NCI-H748 (cell line): ENCODE measurements around the gene LDLRAP1.

Experiments used
- DNase-seq: peaks from one replicate; lab custom pipeline; 2025; ENCODE audit not compliant: unreplicated experiment; lab: John Stamatoyannopoulos, UW

The LDLRAP1 gene

DNA sequence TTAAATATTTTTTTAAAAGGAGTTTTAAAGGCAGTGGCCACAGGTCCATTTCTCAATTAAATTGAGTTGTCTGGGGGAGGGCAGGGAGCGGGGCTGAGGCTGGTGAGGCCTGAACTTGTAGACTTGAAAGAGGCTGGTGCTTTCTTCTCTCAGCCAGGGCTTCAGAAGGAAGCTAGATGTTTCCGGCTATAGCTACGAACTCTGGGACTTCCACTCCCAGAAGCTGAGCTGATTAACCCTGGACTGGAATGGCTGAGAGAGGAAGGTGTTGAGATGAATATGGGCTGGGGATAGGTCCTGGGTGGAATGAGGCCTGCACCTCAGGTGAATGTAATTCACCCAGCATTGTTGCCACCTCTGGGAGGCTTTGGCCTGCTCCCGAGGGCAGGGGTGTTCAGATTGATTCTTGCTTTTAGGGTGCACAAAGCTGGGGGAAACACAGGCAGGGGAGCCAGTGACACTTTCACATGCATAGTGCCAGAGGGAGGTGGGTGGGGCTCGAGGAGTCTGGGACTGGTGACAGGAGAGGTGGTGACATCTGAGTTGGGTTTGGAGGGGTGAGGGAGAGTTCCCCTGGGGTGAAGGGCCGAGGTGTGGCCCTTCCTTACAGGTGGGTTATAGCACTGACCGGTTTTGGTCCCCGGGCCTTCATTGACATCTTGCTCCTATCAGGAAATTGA lies 18.2 kb downstream of the LDLRAP1 start:
- DNase-seq = no peak

DNA sequence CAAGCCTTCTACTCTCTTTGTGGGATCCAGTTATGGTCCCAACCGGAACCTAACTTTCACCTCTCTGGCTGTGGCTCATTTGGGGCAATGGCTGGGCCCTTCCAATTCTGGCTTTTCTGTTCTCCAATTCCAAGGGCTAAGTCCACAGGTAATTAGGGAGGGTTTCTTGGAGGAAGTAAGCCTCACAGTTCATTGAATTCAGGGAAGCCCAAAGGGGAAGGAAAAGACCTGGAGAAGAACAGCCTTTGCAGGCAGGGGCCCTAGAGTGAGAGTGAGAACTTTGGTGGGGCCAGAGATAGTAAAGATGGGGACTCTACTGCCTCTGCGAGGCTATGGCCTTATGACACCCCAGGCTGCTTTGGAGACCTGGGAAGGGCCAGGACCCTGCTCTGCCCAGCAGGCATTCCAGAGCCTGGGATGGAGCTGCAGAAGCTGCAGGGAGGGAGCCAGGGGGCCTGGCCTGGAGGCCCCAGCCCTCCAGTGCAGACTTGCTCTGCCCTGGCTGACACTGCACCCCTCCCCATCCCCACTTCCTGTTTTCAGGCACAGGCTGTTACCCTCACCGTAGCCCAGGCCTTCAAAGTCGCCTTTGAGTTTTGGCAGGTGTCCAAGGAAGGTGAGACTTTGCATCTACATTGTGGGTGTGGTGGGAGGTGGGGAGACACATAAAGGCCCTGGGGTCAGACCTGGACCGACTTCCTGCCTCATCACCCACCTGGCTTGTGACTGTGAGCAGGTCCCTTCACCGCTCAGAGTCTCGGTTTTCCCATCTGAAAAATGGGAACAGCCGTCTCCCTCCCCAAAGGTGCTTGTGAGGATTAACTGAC lies 18.9 kb downstream of the LDLRAP1 start:
- peak; percentile 67 for DNase-seq

DNA sequence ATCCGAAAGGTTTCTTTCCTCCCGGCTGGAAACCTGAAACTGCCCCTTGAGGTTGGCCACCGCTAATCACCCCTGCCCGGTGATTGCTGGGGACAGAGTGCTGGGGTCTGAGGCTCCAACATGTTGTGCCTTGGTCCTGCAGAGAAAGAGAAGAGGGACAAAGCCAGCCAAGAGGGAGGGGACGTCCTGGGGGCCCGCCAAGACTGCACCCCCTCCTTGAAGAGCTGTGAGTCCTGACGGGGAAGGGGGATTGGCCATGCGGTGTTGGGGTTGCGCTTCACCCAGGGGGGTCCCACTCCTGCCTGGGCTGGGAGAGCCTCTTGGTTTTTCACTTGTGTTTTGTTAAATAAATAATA lies 19.5 kb downstream of the LDLRAP1 start:
- no peak for DNase-seq

DNA sequence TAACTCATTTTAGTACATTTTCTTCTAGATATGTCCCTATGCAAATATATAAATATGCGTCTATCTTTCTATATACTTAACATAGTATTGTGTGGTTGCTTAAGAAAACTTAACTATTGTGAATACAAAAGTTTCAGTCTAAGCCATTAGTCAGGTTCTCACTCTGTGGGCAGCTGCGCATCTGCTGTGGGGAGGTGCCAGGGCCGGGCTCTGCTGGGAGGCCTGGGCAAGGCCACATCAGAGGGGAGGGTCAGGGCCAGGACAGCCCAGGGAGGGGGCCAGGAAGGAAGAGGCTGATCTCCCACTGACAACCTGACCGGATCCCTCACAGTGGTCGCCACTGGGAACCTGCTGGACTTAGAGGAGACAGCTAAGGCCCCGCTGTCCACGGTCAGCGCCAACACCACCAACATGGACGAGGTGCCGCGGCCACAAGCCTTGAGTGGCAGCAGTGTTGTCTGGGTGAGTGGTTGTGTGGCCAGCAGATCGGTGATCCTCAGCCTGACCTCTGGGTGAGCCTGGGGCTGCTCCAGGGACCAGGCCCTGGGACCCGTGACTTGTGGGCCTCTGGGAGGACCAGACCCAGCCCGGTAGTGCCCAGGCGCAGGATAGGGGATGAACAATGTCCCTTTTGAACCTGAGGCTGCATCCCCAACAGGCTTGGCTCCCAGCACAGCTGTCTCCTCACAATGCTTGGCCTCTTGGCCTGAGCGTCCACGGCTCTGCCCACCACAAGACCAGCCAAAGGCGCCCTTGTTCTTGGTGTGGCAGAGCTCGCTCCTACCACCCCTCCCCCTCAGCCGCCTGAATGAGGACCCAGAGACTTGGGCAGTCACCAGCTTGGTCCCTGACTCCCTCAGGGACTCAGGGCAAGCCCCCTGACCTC lies 20.2 kb downstream of the LDLRAP1 start:
- no peak for DNase-seq

DNA sequence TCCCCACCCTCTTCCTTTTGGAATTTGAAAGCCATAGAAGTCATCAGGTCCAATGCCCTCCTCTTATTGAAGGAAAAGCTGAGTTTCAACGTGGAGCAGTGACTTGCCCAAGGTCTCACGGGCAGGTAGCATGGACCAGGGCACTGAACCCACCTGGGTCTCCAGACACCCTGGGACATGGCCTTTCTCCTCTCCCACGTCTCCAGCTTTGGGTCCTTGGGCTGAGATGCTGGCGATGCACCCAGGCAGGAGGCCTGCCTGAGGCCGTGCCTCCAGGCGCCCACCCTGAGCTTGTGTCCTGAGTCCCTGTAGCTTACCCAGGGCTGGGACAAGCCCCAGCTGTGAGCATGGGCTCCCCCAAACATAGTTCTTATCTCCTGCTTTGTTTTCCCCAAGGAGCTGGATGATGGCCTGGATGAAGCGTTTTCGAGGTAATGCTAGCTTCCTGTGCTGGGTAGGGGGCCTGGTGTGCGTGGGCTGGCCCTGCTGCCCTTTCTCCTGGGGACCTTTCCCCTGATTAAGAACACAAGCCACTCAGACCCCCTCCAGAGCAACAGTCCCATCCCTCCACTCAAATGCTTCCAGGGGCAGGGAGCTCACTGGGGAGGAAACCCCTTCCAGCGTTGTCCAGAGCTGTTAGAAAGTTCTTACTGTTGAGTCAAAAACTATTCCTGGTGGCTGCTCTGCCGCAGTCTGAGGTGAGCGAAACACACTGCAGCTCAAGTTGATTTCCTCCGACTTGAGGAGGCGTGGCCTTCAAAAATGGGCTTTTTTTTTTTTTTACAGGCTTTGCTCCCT lies 21.6 kb downstream of the LDLRAP1 start:
- no peak for DNase-seq

DNA sequence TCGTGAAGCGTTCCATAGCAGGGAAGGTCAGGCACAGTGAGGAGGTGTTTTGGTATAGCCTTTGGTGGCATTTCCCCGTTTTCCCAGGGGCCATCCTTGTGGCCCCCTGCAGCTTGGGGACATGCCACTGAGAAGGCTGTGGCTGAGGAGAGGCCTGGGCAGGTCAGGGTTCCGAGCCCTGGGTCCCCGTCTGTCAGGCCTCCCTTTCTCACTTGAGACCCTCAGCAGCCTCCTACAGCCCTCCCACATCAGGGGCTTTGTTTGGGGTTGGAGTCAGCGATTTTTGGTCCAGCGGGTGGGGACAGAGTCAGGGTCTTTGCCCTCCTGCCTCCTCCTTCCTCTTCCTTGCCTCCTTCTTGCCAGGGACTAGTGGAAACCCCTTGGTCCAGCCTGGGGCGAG lies 22.2 kb downstream of the LDLRAP1 start:
- no peak for DNase-seq

DNA sequence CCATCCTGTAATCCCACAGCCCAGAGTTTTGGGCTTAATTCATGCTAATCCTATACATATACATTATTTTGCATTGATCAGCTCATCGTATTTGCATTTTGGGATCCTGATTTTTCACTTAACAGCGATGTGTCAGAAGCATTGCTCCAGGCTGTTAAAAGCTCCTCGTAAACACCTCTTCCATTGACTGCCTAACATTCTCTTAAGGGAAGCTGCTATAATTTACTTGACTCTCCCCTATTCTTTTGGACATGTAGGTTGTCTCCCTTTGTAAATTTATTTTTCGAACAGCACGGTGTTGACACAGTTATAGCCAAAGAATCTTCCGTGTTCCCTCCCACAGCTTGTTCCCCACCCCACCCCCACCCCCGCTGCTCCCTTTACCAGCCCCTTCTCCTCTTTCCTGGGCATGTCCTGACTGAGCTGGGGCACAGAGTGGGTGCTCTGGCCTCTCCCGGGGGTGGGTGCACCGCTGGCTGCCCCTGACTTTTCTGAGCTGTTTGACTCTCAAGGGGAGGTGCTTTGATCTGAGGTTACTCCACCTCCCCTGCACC lies 22.8 kb downstream of the LDLRAP1 start:
- DNase-seq = peak; percentile 11

DNA sequence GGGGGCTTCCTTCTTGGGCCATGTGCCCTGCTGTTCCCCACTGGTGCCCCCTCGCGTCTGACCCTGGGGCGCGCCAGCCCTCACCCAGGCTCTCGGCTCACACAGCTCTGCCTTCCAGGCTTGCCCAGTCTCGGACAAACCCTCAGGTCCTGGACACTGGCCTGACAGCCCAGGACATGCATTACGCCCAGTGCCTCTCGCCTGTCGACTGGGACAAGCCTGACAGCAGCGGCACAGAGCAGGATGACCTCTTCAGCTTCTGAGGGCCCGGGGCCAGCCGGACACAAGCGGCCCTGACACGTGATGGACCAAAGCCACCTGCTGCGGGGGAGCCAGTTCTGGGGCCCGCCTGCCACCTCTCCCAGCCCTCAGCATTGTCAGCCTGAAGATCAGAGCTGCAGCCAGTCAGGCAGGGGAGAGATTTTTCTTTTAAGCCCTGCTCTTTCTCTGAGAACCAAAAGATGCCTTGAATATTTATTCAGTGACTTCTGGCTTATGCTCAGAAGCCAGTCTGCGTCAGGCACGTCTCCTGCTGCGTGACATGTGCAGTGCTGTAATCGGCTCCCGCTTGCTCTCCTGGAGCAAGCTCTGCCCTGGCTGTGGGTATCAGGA lies 23.4 kb downstream of the LDLRAP1 start:
- DNase-seq = no peak

DNA sequence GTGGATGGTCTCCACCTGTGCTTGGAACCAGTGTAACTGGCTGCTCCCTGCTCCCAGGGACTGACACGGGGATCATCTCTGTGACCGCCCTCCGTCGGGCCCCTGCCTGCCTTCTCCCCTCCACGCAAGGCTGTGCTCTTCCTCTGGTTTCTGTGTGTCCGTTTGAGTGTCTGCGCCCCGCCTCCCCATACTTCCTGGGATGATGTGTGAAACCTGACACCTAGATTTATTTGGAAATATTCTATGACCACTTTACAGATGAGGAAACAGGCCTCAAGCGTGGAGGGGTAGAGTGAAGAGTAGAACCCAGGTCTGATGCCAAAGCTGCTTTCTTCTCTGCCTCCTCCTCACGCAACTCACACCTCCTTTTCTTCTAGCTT lies 24.3 kb downstream of the LDLRAP1 start:
- DNase-seq = no peak

DNA sequence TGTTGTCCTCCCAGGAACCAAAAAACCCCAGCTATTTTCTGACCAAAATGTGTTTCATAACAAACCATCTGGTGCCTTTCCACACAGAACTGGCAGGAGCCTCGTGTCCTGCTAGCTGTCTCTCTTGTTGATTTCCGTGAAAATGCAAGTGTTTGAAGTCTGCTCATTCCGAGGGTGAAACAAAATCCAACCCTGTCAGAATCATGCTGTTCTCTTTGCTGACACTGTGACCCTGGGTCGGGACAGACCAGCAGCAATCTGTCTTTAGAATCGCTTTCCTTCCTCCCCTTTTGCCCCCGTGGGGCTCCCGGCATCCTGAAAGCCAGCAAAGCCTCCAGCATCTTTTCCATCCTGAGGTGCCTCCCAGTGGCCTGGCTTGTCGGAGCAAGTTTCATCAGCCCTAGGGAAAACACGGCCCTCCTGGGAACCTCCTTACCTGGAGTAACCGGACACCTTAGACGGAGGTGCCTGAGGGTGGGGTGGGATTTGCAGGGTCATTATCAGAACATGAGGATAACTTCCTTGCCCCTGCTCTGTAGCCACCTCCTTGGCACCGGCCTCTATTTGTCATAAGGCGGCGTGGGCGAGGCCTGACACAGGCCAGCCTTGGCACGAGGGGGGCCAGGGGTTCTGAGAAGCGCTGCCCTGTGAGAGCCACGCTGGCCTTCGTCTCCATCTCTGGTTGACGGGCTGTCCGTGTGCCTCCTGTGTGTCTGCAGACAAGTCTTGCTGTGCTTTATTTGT lies 24.9 kb downstream of the LDLRAP1 start:
- no peak for DNase-seq

DNA sequence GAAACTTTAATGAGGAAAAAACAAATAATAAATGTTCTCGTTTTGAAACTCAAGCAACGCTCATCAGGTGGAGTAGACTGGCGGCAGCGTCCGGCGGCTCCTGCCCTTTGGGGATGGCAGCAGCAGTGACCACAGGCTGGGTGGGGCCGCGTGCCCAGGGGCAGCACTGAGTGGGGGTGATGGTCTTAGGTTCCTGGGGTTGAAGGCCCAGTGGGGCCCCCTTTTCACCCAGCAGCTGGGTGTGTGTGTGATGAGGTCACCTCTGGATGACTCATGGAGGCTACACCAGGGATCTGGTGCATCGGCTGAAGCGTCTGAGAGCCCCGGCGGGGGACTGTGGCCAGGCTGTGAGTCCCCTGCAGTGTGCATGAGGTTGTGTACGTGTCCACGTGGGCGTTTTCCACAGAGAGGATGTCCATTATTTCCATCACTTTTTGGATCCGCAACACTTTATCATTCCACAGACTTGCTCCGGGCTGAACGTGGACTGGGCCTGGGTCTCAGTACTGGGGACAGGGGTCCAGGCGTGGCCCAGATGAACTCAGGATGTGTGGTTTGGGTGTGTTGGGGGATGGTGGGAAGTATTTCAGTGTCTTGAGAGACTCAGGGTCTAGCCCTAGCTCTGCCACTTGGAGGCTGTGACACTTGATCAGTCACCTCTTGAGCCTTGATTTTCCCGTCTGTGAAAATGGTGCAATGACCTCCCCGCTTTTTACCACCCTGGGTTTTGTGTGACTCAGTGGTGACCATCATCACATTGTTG lies 25.6 kb downstream of the LDLRAP1 start:
- no peak for DNase-seq

DNA sequence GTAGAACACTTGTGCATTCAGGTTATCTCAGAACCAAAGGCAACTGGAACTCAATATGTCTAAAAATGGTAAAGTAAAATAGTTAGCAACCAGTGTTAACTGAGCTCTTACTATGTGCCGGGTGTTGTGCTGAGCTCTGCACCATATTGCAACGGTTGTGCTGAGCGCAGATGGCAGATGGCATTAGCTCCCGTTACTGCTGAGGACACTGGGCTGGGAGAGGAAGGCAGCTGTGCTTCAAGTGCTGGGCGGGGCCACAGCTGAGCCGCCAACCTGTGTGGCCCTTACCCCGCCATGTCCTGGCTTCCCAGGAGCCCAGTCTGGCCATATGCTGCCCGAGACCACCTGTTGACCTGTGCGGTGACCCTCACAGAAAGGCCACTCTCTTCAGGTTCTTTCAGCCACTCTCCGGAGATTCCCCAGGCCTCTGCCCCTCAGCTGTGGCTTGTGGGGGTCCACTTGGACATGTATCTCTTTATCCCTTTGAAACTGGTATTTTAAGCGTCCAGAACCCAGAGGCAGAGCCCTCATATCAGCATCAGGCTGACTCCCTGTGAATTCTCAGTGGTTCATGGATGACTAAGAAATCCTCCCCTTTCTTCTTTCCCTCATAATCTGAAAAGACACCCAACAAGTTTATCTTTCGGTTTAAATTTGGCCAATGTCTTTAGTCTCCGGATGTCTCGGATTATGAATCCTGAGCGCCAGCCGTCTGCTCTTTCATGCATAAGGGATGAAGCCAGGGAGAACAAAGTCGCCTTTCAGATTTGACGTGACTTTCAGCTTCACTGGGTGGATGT lies 26.4 kb downstream of the LDLRAP1 start:
- DNase-seq = peak; percentile 45

DNA sequence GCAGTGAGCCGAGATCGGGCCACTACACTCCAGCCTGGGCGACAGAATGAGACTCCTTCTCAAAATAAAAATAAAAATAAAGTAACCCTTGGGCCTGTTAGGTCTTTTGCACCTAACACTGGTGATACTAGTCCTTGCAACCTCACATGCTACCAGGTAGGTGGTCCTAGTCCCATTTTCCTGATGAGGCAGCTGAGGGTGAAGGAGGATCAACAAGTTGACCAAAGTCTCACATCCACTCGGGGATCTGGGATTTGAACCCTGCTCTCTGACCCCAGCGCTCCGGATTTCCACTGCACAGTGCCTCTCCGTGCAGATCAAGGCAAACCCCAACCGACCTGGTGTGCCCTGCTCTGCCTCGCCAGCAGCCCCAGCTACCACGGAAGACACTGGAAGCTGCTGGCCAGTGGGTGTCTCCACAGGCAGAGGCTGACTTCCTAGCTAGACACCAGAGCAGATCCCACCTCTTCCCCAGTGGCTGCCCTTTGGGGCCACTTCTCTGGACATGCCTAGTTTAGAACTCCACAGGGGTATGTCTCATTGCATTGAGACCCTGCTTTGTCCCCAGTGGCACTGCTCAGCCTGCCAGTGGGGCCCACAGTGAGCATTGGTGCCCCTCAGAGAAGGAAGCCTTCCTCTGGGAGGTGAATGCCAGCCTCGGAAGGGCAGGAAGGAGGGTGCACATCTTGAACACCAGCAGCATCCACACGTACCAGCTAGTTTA lies 27.6 kb downstream of the LDLRAP1 start:
- no peak for DNase-seq

DNA sequence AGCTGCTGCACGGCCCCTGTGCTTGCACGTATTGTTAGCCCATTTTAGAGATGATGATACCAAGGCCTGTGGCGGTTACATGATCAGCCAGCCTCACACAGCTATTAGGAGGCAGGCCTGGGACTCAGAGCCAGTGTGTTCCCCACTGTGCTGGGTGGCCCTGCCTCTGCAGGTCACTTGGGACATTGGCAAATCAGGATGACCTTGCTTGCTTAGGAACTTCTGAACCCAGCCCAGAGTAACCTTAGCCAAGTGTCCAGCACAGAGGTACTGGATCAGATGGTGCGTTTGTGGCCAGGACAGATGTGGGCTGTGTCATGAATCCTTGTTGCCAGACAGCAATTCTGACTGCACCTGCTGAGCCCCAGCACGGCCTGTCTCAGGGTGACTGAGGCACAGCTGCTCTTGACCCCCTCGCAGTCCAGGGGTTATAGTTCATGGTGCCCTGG lies 28.1 kb downstream of the LDLRAP1 start:
- no peak for DNase-seq

DNA sequence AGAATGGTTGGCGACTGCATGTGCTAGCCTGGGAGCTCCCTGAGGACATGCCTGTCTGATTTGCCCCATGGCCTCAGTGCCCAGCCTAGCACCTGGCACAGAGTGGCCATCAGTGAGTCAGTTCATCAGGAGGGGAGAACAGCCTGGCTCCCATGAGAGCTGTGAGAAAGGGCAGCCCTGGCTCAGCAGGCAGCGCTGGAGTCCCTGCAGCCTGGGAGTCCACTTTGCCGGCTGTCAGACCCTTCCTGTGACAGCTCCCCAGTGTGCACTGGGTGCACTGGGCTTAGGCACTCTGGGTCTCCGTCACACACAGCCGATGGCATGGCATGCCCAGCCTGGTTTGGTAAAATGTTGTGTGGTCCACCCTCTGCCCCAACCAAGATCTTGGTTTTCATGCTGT lies 28.7 kb downstream of the LDLRAP1 start:
- no peak for DNase-seq

DNA sequence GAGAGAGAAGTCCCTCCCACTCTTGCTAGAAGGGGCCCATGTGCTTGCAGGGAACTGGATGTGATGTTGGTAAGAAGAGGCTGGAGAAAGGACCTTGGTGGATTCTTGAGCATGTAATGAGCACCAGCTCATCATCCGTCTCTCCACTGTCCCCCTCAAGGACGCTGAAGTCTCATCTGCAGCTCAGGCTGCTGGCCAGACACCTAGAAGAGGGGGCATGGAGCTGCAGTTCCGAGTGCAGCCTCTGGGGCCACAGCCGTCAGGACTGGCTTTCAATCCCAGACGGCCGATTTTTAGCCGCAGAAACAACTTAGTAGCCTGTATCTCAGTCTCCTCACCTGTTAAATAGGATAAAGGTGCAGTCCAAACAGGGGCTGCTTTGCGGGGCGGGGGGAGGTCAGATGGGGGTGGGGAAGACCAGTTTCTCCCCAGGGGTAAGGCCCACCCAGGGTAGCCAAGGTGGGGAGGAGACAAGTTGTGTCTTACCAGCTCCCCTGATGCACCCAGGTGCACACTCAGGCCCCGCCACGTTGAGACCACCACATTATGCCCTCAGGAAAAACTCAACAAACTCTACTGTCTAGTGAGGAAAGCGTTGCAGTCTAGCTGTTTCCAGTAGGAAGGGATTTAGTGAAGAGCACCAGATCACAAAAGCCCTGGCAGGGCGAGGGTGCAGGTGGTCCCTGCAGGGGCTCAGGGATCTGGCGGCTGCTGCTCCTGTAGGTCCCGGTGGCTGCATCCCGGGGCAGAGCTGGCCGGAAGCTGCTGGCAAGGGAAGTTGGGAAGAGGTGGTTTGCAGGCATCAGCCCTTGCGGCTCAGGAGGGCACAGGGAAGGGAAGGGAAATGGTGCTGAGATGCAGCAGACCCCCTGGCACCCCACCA lies 29.5 kb downstream of the LDLRAP1 start:
- DNase-seq = no peak
